CD1c-positive myeloid dendritic cell (primary cell): Measurements from ENCODE around the gene GRM3.
"Not testable (repeated sequence)": the region's sequence is repeated elsewhere in the genome, so short reads cannot be mapped to it uniquely, and the experiment has no call there.

ENCODE experiments used
- DNase-seq: peaks from one replicate; pipeline ENCODE4 v3.0.0-alpha.2; 2016; ENCODE audit errors: extremely low spot score

GRM3 gene

DNA sequence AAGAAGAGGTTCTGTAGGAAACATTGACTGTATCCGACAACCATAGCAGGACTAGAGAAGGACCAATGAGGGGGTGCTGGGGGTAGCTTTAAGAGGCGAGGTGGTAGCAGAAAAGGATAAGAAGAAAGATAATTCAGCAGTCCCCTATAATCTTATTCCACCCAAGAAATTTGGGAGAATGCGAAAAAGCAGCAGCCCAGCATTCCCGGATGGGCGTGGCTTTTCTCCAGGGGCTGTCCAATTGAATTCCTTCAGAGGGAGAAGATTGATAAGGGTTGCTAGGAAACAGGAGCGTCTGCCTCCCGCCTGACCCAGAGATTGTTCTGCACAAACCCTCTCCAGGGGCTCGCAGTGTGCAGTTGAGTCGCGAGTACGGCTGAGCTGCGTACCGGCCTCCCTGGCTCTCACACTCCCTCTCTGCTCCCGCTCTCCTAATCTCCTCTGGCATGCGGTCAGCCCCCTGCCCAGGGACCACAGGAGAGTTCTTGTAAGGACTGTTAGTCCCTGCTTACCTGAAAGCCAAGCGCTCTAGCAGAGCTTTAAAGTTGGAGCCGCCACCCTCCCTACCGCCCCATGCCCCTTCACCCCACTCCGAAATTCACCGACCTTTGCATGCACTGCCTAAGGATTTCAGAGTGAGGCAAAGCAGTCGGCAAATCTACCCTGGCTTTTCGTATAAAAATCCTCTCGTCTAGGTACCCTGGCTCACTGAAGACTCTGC is at the start of gene GRM3:
Gene GRM3, plus strand, starts transcription at position 349 of the 721 bp plus-strand sequence. CDS start 121,237 bp downstream, outside the sequence.
- no peak for DNase-seq

- no peak for DNase-seq
Measured at GRCh38 chr7:86598311-86598710, 45.4 kb upstream of the GRM3 start.

DNA sequence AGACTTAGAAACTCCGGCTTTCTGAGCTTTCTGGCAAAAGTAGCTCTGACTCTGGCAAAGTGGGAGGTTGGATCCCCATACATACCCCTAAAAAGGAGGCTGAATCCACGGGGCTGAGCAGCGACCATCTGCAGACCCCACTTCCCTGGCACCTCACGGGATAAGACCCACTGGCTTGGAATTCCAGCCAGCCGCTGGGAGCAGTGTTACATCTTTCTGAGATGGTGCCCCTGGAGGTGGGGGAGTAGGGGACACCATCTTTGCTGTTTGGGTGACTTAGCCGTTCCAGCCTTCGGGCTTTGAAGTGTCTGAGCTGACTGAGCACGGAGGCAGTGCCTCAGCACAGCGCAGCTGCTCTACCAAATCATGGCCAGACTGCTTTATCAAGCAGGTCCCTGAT is 45.0 kb upstream of the GRM3 start:
- DNase-seq = no peak

- no peak for DNase-seq
Measured at GRCh38 chr7:86600506-86601290, 43.0 kb upstream of the GRM3 start.

DNA sequence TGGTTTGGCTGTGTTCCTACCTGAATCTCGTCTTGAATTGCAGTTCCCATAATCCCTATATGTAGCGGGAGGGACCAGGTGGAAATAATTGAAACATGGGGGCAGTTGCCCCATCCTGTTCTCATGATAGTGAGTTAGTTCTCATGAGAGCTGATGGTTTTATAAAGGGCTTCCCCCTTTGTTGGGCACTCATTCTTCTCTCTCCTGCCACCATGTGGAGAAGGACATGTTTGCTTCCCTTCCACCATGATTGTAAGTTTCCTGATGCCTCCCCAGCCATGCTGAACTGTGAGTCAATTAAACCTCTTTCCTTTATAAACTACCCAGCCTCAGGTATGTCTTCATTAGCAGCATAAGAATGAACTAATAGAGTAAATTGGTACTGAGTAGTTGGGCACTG is 28.0 kb upstream of the GRM3 start:
- DNase-seq = not testable (repeated sequence)

- no peak for DNase-seq
Measured at GRCh38 chr7:86644282-86645224, 844 bp downstream of the GRM3 start.

DNA sequence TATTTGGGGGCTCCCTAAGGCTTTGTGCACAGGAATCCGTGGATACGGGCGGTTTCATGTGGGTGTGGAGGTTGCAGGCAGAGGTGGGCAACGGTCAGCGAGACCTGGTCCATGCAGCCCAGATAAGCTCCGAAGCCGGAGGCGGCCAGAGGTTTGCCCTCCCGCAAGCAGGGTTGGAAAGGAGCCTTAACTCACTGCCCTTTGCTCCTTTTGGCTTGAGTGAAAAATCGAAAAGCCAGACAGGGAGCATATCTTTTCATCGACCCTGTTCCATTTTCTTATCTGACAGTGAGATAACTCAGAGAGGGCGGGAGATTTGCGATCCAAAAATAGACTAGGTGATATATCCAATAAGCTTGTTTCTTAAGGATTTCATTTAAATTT is 1.5 kb downstream of the GRM3 start:
- no peak for DNase-seq

DNA sequence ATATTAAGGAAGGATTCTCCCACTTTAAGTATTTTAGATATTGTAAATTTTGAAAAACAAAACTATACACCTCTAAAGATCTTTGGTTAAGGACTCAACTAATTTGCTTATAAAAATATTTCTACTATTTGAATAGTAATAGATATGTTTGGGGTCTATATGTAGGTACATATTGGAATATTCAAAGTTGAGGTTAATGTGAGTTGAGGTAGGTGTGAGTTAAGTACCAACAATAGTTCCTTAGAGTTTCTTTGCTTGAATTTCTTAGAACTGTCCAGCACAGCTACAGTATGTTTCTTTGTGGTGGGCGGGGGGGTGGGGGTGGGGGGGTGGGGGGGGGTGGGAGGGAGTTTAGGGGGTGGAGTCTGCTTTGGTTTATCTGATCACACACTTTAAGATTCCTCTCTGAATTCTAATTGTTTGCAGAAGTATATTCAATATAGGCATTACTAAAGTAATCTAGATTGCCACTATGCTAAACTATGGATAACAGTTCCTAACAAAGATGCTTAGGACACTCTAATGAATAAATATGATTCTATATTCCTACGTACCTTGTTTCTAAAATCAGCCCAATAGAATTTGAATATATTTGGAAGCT is 2.1 kb downstream of the GRM3 start:
- no peak for DNase-seq

DNA sequence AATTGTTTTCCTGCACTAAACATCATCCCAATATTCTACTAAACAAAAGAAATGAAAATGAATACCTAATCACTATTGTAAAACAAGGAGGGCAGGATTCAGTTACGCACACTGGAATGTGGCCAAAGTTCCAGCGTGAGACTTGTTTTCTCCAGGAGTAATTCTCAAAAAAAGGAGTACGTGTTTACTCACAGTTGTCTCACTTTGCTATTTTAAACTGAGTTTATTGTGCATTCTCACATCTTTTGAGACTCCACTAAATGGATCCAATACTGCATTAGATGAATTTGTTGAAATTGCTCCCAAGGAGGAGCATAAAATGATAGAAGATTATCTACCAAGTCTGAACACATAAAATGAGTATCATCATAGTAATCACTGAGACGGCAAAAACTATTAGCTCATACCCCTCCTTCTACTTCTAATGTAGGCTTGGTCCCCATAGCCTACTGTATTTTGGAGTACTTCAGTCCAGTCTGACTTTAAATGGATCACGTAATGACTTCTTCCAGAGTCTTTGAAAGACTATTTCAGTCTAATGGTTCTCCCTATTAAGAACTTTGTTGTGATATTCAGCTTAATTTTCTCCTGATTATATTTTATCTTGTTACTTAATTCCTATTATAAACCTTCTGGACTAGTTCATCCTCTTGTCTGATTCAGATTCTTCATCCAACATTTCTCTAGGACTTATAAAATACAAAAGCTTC is 3.8 kb downstream of the GRM3 start:
- DNase-seq = no peak

DNA sequence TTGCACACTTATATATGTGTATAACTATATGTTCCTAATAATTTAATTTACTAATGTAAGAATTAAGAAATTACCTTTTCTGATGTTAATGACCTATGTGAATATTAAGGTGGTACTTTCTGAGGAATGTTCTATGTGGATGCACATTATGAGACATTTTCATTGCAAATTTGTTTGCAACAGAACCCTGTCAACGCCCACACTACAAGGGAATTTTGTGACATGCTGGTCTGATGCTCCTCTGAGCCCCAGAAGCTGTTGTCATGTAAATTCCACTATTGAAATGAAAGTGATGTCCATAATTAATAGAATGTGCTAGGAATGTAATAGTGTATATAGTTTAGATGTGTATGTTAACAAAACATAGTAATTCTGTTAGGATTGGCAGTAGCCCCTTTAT is 4.5 kb downstream of the GRM3 start:
- DNase-seq = no peak

DNA sequence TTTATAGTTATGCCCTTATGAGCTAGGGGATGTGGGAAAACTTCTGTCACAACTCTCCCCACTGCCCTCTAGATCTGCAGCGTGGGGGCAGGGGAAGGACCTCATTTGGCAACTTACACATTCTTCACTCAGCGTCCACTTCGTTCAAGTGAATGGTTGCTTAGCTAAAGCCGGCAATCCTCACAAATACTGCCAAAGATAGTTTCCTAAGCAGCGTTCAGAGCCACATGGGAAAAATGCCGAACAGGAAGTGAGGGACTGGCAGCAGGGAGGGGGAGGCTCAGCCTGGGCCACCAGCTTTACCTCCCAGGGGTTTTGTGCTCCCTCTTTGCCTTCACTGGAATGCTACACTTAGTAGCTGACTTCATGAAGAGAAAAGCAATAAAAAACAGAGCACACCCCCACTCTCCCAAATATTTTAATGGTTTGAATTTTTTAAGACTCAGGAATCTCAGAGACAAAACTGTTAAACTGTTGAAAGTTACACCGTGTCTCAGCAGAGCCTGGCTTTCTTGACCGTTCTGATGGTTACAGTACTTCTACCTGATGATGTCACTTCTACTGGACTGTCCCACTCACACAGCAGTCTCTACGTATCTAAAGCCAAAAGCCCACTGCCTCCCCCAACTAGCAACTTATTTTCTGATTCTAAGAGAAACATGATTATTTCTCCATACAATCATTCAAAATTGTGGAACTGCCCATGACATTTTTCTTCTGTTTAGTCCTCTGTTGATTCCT is 10.4 kb downstream of the GRM3 start:
- DNase-seq = no peak

GRCh38 chr7:86657948-86658347 is 14.2 kb downstream of the GRM3 start:
- no peak for DNase-seq

DNA sequence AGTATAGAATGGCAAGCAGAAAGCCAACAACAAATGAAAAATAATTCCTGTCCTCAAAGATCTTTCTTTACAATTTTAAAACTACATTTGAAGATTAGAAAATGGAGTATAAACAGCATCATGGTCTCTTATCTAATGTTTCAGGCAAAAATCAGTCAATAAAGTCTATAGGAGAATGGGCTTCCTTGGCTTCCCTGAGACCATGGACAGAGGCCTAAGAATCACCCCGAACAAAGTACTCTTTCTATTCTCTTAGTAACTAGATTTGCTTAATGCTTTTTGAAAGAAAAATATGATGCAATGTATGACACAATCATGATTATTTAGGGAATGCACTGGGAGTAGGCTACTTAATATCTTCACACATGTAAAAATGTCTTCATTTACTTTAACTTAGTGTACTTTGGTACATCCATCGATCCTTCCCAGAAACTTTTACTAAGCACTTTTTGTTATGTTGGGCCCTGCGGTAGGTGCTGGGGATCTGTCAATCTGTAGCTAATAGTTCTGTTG is 17.3 kb downstream of the GRM3 start:
- no peak for DNase-seq

GRCh38 chr7:86664486-86664885 is 20.8 kb downstream of the GRM3 start:
- DNase-seq = no peak

- no peak for DNase-seq
Measured at GRCh38 chr7:86664991-86665390, 21.3 kb downstream of the GRM3 start.

DNA sequence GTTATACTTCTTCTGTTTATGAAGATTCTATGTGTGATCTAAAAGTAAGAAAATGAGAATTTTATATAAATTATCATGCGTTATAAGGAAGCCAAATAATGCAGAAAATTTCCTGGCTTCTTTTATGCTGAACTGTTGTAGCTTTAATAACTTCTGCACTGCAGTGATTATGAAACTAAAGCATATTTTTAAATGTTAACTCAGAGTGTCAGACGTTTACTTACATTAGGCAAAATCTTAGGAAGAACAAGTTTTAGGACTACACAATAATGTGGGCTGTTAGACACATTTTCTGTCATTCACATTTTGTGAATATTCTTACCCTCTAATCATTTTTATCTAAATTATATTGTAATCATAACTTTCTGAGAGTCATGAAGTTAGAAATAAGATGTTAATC is 22.0 kb downstream of the GRM3 start:
- DNase-seq = no peak

DNA sequence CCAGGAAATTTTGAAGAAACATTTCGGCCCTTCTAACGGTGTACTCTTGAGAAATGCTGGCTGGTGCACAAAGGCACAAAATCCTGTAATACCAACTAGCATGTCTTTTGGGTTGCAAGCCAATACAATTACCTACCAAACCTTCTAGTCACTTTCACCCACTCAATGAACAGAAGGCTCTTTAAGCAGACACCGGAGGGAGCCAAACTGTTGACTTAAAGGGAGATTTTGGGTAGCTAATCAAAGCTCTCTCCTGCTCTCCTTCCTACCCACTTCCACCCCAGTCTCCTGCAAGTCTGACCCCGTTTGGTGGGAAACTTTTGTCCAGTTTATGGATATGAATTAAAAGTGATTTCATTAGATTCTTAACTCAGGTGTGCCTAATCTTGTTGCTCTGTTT is 24.0 kb downstream of the GRM3 start:
- no peak for DNase-seq

- no peak for DNase-seq
Measured at GRCh38 chr7:86668315-86668714, 24.6 kb downstream of the GRM3 start.

DNA sequence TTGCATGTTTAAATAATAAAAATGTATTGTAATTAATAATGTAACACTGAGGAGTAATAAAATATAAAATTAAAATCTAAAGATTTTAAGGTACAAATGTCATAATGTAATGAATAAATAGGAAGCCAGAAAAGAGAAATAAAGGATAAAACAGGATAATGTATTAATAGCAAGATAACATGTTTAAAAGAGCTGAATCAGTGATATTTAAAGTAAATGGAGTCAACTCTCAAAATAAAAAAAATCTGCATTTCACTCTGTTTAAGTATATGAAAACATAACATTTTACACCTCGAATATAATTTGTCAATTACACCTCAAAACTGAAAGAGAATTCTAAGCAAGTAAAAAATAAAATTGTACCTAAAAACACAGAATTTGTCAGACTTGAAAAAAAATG is 44.1 kb downstream of the GRM3 start:
- no peak for DNase-seq

DNA sequence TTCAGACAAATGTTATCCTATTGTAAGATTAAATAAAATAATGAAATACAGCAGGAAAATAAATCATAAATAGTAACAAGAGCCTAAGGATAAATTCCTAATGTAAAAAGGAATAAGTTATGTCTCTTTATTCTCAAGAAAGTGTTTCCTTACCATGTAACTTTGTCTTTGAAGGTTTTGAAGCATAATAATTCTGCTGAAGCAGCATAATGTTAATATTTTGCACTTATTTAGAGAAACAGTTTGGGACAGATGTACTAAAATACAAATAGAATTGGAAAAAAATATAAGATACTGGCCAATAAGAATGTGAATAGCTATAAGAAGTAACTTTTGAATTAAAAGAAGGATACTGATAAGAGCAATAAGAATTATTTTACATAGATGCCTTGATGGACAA is 45.7 kb downstream of the GRM3 start:
- no peak for DNase-seq
